GM19043 (cell line): Measurements from ENCODE around the gene PC.

Source experiments
- ATAC-seq: cut with Tn5 transposase; IDR thresholded peaks from one replicate; pipeline ENCODE4 v1.9.1; 2021; ENCODE audit warnings: low read depth; ENCODE audit not compliant: unreplicated experiment

Gene PC

GRCh38 chr11:66886671-66887221 lies 71.4 kb downstream of the PC start:
- no peak for ATAC-seq

- no peak for ATAC-seq
These were observed 72.2 kb downstream of the PC start for GRCh38 chr11:66885950-66886440.

DNA sequence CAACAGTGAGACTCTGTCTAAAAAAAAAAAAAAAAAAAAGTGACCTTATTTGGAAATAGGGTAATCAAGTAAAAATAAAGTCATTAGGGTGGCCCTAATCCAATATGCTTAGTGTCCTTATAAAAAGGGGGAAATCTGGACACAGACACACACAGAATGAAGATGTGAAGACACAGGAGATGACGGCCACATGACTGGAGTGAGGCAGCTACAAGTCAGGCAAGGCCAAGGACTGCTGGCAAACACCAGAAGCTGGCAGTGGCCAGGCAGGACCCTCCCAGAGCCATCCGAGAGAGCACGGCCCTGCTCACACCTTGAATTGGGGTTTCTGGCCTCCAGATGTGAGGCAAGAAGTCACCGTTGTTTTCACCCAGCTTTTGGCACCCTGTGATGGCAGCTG lies 72.7 kb downstream of the PC start:
- no peak for ATAC-seq

DNA sequence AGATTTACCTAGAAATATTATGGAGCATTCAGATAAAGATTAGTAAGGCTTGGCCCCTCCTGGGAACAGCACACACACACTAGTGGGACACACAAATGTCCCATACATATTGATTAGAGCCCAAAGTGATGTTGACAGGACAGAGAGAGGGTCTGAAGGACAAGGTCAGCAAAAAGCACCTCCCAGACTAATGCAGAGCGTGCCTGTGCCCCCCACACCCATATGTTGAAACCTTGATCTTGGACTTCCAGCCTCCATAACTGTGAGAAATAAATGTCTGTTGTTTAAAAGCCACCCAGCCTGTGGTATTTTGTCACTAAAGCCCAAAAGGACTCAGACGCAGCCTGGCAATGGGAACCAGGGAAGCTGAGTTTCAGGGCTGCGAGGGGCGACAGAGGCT lies 73.7 kb downstream of the PC start:
- no peak for ATAC-seq

- ATAC-seq: no peak
These were observed 74.9 kb downstream of the PC start for GRCh38 chr11:66883016-66883965.

DNA sequence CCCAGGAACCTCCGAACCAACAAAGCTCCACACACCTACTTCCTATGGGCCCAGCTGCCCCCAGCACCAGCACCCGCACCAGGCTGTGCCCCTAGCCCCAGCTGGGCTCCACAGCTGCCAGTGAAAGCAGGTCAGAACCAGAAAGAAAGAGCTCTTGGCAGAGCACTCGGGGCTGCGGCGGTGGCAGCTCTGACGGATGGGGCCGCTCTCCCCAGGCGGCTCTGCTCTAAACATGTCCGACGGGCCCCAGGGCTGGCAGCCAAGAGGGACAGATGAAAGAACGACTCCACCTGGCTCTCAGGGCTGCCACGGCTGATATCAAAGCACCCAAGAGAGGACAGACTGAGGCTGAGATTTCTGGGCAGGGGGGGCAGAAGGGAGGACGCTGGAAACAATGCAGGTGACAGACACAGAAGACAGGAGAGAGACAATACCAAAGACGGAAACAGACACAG lies 75.6 kb downstream of the PC start:
- ATAC-seq: no peak

DNA sequence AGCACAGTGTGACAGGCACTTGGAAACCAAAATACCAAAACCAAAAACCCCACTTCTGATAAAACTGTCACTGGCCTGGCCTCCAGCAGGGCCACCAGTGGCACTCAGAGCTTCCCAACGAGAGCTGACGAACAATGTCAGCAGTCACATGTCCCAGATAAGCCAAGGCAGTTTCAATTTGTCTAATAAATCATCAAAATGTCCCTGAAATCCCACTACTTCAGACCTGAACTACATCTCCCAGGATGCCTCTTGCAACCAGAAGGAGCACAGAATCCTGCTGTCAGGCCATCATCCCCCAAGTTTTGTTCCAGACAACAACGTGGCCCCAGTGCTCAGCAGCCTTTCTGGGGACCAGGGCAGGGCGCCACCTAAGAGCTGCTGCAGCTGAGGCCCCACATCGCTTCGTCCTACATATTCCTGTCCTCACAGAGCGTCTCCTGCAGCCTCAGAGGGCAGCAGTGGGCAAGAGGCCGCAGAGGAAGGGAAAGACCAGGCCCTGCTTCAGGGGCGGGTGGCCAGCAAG lies 76.2 kb downstream of the PC start:
- ATAC-seq: no peak

DNA sequence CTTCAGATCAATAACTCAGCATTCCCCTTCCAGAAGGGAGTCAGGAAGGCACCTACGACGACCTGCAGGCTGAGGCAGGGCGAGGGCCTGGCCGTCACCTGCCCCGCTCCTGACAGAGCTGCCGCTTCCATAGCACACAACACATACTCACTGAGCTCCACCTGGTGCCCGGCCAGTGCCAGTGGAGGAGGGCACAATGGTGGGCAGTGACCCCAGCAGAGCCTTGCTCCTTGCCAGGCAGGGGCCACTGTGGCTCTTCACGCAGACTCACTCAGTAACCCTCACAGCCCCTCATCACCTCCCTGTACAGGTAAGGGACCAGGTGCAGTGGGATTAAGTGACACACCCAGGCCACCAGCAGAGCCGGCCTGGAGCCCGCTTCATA lies 76.7 kb downstream of the PC start:
- ATAC-seq: no peak

GRCh38 chr11:66880496-66881450 lies 77.4 kb downstream of the PC start:
- no peak for ATAC-seq

DNA sequence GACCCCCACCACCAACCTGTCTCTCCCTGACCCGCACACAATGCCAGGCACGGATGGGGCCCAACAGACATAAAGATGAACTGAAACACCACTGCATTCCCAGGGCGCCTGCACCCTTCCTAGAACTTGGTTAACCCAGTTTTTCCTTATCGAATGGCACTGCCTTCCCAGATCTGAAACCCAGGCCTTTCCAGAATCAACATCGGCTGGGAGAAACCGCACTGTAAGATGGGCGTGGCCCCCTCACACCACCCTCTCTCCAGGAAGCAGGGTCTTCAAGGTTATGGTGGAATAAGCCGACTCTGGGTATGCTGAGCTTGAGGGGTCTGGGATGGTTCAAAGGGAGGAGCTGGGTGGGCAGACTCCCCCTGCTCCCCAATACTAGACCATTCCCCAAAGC lies 78.2 kb downstream of the PC start:
- ATAC-seq: no peak

DNA sequence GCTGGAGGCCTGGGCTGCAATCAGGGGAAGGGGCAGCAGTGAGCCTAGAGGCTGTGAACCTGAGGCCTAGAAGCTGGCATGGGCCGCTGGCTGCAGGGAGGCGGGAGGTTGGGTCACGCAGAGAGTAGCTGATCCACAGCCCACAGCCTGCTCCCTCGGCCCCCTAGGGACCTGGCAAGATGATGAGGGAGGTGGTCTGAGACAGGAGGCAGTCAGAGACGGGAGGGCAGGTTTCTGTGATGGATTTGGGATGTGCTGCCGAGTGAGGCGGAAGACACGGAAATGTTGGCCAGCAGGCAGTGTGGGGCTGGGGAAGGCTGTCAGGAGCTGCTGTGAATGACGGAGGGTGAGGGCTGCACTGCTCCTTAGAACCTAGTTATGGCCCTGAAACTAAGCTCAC lies 78.6 kb downstream of the PC start:
- ATAC-seq: no peak

DNA sequence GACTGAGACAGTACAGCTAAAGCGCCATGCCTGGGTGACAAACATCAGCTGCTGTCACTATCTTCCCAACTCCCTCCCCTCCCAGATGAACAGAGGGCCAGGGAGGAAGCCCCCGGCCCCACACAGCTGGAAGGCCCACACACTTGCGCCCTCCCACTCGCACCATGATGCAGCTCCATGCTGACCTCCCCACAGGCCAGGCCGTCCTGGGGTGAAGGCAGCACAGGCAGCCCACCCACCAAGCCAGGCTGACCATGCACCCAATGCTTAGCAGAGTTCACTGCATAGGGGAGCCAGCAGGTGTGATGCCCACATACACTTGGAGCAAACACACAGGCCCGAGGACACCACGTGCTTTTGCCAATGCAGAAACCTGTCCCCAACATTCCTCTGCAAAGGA lies 79.2 kb downstream of the PC start:
- ATAC-seq: no peak

DNA sequence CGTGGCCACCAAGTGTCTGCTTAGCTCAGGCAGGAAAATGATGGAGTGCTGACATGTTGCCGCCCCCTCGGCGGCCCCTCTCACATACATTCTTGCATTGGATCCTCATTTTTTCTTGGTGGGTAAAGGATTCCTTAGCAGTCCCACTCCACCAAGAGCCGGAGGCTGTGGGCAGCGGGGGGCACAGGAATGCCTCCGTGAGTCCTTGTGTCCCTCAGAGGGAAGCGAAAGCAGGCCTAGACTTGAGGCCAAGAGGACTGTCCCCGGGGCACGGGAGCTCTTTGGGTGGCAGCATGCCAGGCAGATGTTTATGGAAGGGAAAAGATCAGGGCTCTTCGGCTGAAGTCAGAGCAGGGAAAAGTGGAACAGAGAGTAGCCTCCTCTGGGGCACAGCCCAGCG lies 79.7 kb downstream of the PC start:
- ATAC-seq: no peak

DNA sequence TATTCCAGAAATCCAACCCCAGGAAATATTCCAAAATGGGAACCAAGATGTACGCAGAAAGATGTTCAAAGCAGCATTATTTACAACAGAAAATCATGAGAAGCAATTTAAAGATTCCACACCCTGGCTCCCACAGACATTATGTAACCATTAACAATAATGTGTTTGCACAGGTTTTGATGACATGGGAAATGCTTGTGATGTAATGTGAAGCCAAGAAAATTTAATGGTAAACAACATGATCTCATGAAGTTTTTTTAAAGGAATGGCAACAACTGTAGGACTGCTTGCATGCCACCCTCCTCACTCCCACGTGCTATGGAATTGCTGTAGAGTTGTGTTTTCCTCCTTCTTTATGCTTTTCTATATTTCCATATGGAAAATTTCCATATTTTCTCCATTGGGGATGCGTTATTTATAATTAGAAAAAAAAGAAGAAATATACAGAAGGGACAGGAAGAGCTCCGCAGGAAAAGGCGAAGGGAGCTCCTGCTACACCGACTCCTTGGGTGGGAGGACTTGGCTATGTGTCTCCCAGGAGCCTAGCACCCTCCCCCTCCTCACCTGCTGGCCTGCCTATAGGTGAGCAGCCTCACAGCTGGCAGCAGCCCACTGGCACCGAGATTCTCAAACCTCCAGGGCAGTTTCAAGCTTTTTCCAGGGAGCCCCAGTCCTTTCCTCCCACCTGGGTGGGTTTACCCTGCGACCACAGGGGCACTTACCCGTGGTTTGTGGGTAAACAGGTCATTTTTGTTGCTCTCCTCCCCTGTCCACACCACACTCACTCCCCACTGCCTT lies 80.4 kb downstream of the PC start:
- no peak for ATAC-seq

DNA sequence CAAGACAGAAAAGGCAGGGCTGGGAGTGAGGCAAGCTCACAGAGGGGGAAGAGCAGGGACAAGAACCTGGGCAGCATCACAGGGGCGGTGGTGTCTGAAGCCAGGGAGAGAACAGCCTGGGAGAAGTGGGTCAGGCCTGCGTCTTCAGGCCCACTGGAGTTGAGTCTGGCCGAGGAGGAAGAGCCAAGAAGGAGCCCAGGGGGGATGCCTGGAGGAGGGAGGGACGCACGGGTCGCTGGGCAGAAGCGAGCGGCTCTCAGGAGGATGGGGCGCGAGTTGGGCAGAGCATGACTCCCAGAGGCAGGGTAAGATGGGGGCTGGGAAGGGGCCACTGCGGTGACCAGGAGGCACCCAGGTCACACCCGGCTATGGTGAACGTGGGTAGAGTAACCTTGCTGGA lies 82.8 kb downstream of the PC start:
- no peak for ATAC-seq

- no peak for ATAC-seq
These were observed 84.0 kb downstream of the PC start for GRCh38 chr11:66874232-66874631.

DNA sequence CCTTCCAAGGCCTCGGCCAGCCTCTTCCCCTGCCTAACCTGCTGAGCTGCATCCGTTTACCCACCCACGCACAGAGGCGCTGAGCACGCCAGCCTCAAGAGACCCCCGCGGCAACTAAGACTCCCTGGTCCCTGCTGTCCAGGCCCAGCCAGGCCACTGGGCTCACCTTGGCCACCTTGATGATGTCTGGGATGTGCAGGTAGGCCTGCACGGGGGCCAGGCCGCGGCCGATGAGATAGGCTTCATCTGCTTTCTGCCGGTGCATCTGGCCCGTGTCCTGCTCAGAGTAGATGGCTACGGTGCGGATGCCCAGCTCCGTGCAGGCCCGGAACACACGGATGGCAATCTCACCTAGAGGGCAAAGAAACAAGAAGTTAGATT lies 86.7 kb downstream of the PC start:
- no peak for ATAC-seq

DNA sequence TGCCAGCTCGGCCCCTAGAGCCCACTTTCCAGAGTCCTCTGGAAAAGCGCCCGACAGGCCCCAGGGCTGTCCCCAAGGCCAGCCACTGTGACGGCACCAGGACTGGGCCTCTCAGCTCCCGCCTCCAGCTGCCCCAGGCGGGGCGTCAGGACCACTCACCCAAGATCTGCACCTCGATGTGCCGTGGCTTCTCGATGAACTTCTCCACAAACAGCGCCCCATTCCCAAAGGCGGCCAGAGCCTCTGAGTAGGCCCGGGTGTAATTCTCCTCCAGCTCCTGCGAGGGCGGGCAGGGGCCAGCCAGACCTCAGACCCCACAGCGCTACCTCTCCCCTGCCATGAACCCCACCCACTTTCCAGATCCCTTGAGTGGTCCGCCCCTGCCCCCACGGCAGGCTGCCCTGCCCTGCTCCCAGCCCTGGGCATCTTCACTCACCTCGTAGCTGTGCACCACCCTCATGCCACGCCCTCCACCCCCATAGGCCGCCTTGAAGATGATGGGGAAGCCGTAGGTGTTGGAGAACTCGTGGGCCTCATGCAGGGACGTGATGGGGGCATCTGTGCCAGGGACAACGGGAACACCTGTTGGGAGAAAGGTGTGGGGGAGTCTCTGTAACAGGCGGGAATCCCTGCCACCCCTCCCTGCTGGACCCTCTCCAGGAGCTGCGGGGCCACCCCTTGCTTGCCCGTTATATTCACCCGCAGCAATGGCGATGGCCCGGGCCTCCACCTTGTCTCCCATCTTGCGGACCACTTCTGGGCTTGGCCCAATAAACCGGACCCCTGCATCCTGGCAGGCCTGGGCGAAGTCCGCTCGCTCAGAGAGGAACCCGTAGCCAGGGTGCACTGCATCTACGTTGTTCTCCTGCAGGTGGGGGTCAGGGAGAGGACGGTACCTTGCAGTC lies 87.3 kb downstream of the PC start:
- no peak for ATAC-seq

DNA sequence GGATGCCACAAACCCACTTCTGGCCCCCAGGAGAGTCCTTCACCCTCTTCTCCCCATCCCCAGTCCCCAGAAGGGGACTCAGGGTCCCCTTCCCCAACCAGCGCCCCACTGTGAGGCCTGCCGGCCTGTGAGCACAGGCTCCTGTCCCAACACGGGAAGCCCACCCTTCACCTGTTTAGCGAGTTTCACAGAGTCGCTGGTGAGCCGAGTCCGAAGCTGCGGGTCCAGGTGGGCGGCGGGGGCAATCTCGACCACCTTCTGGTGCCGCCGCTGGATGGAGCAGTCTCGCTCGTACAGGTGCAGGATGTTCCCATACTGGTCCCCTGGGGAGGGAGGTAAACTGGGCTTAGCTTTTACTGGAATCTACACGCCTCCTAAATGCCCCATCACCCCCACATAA lies 88.1 kb downstream of the PC start:
- no peak for ATAC-seq
